GM18951 (cell line): ENCODE results near the gene ALB.

Experiments used
- POLR2A ChIP-seq: IDR thresholded peaks from 4 replicates; pipeline ENCODE4 v1.6.1; 2011; ENCODE audit warnings: mild to moderate bottlenecking; ENCODE audit not compliant: insufficient read length, insufficient read depth; ENCODE audit errors: extremely low read depth
- in situ Hi-C: fragments of 300-500 bp; cut with MboI; formaldehyde crosslinking; loops from one replicate; pipeline ENCODE4 v1.12.0; 2022; ENCODE audit warnings: low sequenced_read_pairs, mixed read lengths, inconsistent platforms; ENCODE audit not compliant: unreplicated experiment

ALB gene

DNA sequence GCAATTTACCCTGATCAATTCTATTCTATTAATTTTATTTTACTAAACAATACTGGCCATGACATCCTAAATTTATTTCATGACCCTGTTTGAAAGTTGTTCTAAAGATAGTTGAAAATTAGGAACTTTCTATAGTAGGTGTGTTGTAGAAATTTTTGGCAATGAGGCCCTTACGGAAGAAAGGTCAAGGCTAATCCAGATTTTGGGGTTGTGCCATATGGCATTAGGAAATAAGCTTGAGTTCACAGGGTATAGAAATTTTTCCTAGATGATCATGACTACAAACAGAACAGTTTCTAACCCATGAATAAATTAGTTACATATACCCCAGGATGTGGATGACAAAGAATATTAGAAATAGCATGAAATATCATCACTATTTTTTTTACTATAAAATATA, 7.8 kb upstream of the ALB start:
- TF ChIP-seq POLR2A: no peak
- in situ Hi-C loops: no loop called here

DNA sequence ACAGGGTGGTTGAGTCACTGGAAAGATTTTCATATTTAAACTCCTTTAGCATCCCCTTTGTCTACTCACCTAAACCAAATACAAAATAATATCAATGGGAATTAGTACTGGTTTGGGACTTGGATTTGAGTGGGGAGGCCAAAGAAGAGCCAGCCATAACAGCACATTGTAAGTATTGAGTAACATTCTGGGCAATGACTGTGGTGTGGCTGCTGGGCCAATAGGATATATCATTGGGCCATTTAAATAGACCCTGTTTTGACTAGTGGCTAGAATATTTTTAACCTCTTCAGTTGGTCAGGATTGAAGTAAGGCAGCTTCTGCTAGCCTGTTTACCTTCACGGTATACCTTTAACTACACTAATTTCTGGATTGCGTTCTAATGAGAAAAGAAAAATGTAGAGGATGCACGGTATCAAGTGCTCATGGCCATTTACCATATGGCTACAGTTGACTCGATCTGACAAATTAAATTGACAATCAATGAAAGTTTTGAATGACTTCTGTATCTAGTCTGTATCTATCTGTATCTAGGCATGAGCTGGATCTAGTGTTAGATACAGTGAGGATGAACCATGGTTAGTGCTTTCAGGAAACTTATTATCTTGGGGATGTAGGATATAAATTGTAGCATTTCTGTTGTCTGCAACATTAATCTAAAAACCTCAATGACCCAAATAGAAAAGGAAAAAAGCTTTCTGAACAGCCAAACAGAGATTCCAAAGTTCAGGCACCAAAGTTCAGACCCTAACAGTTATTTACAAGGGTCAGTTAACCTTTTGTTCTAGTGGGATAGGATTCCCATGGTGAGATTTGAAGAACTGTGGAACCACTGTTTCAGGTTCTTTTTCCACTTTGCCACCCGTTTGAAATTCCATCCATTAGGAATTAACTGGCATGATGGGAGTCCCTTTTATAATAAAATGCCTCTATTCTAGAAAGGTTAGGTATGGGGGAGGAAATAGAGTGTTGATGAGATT, 6.8 kb upstream of the ALB start:
- TF ChIP-seq POLR2A: no peak
- in situ Hi-C loops: no loop called here

DNA sequence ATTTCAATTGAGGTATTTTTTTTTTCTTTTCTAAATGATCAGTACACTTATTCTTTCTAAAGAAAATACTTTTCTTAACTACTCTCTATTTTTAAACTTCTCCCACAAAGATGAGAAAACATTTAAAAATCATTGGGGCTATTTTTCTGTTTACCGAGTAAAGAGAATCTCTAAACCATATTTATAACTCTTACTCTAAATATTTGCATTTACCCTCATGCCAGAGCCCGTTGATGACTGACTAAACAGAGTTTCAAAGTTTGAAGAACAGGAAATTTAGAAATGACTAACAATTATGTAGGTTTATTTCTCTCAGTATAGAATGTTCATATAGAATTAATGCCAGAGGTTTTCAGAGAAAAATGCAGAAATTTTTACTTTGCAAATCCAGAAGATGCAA, 2.7 kb upstream of the ALB start:
- TF ChIP-seq POLR2A: no peak
- in situ Hi-C loops: no loop called here

DNA sequence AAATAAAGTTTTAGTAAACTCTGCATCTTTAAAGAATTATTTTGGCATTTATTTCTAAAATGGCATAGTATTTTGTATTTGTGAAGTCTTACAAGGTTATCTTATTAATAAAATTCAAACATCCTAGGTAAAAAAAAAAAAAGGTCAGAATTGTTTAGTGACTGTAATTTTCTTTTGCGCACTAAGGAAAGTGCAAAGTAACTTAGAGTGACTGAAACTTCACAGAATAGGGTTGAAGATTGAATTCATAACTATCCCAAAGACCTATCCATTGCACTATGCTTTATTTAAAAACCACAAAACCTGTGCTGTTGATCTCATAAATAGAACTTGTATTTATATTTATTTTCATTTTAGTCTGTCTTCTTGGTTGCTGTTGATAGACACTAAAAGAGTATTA, 370 bp downstream of the ALB start:
- in situ Hi-C loops: no loop called here

DNA sequence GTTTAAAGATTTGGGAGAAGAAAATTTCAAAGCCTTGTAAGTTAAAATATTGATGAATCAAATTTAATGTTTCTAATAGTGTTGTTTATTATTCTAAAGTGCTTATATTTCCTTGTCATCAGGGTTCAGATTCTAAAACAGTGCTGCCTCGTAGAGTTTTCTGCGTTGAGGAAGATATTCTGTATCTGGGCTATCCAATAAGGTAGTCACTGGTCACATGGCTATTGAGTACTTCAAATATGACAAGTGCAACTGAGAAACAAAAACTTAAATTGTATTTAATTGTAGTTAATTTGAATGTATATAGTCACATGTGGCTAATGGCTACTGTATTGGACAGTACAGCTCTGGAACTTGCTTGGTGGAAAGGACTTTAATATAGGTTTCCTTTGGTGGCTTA, 1.1 kb downstream of the ALB start:
- in situ Hi-C loops: no loop called here
- TF ChIP-seq POLR2A: no peak

More for the DNA sequence above, 370 bp downstream of the ALB start:
- no peak for TF ChIP-seq POLR2A

DNA sequence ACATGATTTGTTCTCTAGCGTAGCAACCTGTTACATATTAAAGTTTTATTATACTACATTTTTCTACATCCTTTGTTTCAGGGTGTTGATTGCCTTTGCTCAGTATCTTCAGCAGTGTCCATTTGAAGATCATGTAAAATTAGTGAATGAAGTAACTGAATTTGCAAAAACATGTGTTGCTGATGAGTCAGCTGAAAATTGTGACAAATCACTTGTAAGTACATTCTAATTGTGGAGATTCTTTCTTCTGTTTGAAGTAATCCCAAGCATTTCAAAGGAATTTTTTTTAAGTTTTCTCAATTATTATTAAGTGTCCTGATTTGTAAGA, 2.4 kb downstream of the ALB start:
- TF ChIP-seq POLR2A: no peak
- in situ Hi-C loops: no loop called here

DNA sequence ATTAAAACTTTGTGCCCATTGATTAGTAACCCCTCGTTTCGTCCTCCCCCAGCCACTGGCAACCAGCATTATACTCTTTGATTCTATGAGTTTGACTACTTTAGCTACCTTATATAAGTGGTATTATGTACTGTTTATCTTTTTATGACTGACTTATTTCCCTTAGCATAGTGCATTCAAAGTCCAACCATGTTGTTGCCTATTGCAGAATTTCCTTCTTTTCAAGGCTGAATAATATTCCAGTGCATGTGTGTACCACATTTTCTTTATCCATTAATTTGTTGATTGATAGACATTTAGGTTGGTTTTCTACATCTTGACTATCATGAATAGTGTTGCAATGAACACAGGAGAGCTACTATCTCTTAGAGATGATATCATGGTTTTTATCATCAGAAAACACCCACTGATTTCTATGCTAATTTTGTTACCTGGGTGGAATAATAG, 3.2 kb downstream of the ALB start:
- in situ Hi-C loops: no loop called here
- TF ChIP-seq POLR2A: no peak

DNA sequence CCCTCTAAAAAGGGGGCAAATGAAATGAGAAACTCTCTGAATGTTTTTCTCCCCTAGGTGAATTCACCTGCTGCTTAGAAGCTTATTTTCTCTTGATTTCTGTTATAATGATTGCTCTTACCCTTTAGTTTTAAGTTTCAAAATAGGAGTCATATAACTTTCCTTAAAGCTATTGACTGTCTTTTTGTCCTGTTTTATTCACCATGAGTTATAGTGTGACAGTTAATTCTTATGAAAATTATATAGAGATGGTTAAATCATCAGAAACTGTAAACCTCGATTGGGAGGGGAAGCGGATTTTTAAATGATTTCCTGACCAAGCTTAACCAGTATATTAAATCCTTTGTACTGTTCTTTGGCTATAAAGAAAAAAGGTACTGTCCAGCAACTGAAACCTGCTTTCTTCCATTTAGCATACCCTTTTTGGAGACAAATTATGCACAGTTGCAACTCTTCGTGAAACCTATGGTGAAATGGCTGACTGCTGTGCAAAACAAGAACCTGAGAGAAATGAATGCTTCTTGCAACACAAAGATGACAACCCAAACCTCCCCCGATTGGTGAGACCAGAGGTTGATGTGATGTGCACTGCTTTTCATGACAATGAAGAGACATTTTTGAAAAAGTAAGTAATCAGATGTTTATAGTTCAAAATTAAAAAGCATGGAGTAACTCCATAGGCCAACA, 4.2 kb downstream of the ALB start:
- TF ChIP-seq POLR2A: no peak
- in situ Hi-C loops: no loop called here

DNA sequence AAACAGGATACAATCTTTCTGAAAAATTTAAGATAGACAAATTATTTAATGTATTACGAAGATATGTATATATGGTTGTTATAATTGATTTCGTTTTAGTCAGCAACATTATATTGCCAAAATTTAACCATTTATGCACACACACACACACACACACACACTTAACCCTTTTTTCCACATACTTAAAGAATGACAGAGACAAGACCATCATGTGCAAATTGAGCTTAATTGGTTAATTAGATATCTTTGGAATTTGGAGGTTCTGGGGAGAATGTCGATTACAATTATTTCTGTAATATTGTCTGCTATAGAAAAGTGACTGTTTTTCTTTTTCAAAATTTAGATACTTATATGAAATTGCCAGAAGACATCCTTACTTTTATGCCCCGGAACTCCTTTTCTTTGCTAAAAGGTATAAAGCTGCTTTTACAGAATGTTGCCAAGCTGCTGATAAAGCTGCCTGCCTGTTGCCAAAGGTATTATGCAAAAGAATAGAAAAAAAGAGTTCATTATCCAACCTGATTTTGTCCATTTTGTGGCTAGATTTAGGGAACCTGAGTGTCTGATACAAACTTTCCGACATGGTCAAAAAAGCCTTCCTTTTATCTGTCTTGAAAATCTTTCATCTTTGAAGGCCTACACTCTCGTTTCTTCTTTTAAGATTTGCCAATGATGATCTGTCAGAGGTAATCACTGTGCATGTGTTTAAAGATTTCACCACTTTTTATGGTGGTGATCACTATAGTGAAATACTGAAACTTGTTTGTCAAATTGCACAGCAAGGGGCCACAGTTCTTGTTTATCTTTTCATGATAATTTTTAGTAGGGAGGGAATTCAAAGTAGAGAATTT, 5.2 kb downstream of the ALB start:
- no peak for TF ChIP-seq POLR2A

DNA sequence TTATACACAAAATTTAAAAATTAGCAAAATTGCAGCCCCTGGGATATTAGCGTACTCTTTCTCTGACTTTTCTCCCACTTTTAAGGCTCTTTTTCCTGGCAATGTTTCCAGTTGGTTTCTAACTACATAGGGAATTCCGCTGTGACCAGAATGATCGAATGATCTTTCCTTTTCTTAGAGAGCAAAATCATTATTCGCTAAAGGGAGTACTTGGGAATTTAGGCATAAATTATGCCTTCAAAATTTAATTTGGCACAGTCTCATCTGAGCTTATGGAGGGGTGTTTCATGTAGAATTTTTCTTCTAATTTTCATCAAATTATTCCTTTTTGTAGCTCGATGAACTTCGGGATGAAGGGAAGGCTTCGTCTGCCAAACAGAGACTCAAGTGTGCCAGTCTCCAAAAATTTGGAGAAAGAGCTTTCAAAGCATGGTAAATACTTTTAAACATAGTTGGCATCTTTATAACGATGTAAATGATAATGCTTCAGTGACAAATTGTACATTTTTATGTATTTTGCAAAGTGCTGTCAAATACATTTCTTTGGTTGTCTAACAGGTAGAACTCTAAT, 6.0 kb downstream of the ALB start:
- no peak for TF ChIP-seq POLR2A
- in situ Hi-C loops: no loop called here

More for the DNA sequence above, 5.2 kb downstream of the ALB start:
- in situ Hi-C loops: no loop called here

DNA sequence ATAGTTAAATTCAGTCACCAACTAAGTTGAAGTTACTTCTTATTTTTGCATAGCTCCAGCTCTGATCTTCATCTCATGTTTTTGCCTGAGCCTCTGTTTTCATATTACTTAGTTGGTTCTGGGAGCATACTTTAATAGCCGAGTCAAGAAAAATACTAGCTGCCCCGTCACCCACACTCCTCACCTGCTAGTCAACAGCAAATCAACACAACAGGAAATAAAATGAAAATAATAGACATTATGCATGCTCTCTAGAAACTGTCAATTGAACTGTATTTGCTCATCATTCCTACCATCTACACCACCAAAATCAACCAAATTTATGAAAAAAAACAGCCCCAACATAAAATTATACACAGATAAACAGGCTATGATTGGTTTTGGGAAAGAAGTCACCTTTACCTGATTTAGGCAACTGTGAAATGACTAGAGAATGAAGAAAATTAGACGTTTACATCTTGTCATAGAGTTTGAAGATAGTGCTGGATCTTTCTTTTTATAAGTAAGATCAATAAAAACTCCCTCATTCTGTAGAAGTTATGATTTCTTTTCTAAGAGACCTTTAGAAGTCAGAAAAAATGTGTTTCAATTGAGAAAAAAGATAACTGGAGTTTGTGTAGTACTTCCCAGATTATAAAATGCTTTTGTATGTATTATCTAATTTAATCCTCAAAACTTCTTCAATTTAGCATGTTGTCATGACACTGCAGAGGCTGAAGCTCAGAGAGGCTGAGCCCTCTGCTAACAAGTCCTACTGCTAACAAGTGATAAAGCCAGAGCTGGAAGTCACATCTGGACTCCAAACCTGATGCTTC, 7.0 kb downstream of the ALB start:
- in situ Hi-C loops: no loop called here
- no peak for TF ChIP-seq POLR2A
